Gastrocnemius medialis (tissue), 4 donors: Measurements from ENCODE around the gene CCND1.

Experiments used
- POLR2A ChIP-seq, 2 donors: fragments of 450-650 bp; IDR thresholded peaks; one replicate each; pipeline ENCODE4 v1.6.1; 2017; ENCODE audit warnings: antibody characterized with exemption in 2 of 2, mild to moderate bottlenecking in 2 of 2, moderate library complexity in 2 of 2
- TF ChIP-seq, protein P1 (sequence below), 5 experiments: fragments of 450-650 bp in 3 of 5; fragments of 200-600 bp in 2 of 5; sonication (generic) in 2 of 5; IDR thresholded peaks in 4 of 5; conservative IDR thresholded peaks in 1 of 5; 1 replicate in 4 of 5; 2 replicates in 1 of 5; pipeline ENCODE4 v1.5.1; 2016 to 2019; ENCODE audit warnings: antibody characterized with exemption in 5 of 5, mild to moderate bottlenecking in 3 of 5, moderate library complexity in 3 of 5

DNA sequence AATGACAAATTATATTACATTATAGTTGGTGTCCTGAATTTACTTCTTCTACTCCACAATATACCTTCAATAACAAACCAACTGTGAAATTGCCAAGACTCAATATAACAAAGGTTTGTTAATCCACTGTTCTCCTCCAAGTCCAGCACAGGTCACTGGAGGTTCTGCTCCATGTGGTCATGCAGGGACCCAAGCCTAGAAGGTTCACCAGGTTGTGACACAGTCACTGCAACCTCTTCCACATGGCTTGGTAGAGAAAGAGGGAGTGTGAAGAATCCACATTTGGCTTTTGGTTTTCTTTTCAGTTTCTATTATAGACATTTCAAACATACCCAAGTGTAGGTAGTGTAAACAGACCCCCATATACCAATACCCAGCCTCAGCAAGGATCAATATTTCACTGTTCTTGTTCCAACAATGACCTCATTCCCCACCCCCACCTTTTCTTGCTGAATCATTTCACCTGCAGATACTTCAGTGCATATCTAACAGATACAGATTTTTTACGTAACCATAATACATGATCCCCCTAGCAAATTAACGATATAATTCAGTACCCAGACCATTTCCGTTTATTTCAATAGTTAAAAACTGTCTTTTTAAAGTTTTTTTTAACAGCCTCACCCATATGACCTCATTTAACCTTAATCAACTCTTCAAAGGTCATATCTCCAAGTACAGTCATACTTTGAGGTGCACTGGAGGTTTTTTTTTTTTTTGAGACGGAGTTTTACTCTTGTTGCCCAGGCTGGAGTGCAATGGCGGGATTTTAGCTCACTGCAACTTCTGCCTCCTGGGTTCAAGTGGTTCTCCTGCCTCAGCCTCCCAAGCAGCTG, 48.7 kb downstream of the CCND1 start:
- TF ChIP-seq, protein P1, sequence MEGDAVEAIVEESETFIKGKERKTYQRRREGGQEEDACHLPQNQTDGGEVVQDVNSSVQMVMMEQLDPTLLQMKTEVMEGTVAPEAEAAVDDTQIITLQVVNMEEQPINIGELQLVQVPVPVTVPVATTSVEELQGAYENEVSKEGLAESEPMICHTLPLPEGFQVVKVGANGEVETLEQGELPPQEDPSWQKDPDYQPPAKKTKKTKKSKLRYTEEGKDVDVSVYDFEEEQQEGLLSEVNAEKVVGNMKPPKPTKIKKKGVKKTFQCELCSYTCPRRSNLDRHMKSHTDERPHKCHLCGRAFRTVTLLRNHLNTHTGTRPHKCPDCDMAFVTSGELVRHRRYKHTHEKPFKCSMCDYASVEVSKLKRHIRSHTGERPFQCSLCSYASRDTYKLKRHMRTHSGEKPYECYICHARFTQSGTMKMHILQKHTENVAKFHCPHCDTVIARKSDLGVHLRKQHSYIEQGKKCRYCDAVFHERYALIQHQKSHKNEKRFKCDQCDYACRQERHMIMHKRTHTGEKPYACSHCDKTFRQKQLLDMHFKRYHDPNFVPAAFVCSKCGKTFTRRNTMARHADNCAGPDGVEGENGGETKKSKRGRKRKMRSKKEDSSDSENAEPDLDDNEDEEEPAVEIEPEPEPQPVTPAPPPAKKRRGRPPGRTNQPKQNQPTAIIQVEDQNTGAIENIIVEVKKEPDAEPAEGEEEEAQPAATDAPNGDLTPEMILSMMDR (IDR thresholded peaks at IDR 0.05 in 4 of 5, conservative IDR thresholded peaks at IDR 0.05 in 1 of 5): no peak
- no peak for TF ChIP-seq POLR2A (IDR thresholded peaks at IDR 0.05)
